ENCODE data around the gene BAIAP2.

BAIAP2 gene

GRCh38 chr17:81056312-81056711 lies 21.4 kb downstream of the BAIAP2 start:
- TF ChIP-seq EZH2phosphoT487 (conservative IDR thresholded peaks at IDR 0.05; ENCODE audit: low read length): no peak
- TF ChIP-seq CTCF (IDR thresholded peaks at IDR 0.05; ENCODE audit: insufficient read depth, low read length, poor library complexity, severe bottlenecking): no peak
- Histone ChIP-seq H3K9me2 (replicated peaks; ENCODE audit: insufficient read depth, low read length) (no peaks in the 10 kb centered on the region), H3F3A (ENCODE audit: insufficient read depth) (no peaks in the 10 kb centered on the region), H4K20me1 (ENCODE audit: low read depth, low read length) (no peaks in the 10 kb centered on the region), H3K9me3 (ENCODE audit: insufficient read depth, low read length) (no peaks in the 10 kb centered on the region), H3K27ac (ENCODE audit: low read depth, low read length) (no peak overlapping the region), H3K4me2 (ENCODE audit: low read depth, low read length, poor library complexity, severe bottlenecking) (no peak overlapping the region), H3K79me2 (ENCODE audit: insufficient read depth, low read length) (no peaks in the 10 kb centered on the region), H3K27me3 (ENCODE audit: low read length) (no peaks in the 10 kb centered on the region), H3K4me3 (ENCODE audit: insufficient read depth, low read length, poor library complexity, severe bottlenecking) (no peak overlapping the region), H3K9ac (ENCODE audit: low read length) (no peak overlapping the region), H3K36me3 (ENCODE audit: low read length) (no peaks in the 10 kb centered on the region), H2AFZ (ENCODE audit: low read depth, low read length, severe bottlenecking) (no peak overlapping the region)

GRCh38 chr17:81057079-81057730 lies 22.3 kb downstream of the BAIAP2 start:
- Histone ChIP-seq H3K36me3 (ENCODE audit: low read length) (no peaks in the 10 kb centered on the region), H2AFZ (ENCODE audit: low read depth, low read length, severe bottlenecking) (no peak overlapping the region), H3K27ac (ENCODE audit: low read depth, low read length) (no peak overlapping the region), H4K20me1 (ENCODE audit: low read depth, low read length) (no peaks in the 10 kb centered on the region), H3K9me3 (ENCODE audit: insufficient read depth, low read length) (no peaks in the 10 kb centered on the region), H3K9me2 (replicated peaks; ENCODE audit: insufficient read depth, low read length) (no peaks in the 10 kb centered on the region), H3K79me2 (ENCODE audit: insufficient read depth, low read length) (no peaks in the 10 kb centered on the region), H3K27me3 (ENCODE audit: low read length) (no peaks in the 10 kb centered on the region), H3F3A (ENCODE audit: insufficient read depth) (no peaks in the 10 kb centered on the region), H3K9ac (ENCODE audit: low read length) (no peak overlapping the region), H3K4me3 (ENCODE audit: insufficient read depth, low read length, poor library complexity, severe bottlenecking) (no peak overlapping the region), H3K4me2 (ENCODE audit: low read depth, low read length, poor library complexity, severe bottlenecking) (no peak overlapping the region)
- no peak for TF ChIP-seq EZH2phosphoT487 (conservative IDR thresholded peaks at IDR 0.05; ENCODE audit: low read length)
- TF ChIP-seq CTCF (IDR thresholded peaks at IDR 0.05; ENCODE audit: insufficient read depth, low read length, poor library complexity, severe bottlenecking): no peak

- no peak overlapping the region for H3K4me2 ChIP-seq (ENCODE audit: low read depth, low read length, poor library complexity, severe bottlenecking)
- TF ChIP-seq CTCF (IDR thresholded peaks at IDR 0.05; ENCODE audit: insufficient read depth, low read length, poor library complexity, severe bottlenecking): no peak
- TF ChIP-seq EZH2phosphoT487 (conservative IDR thresholded peaks at IDR 0.05; ENCODE audit: low read length): no peak
- H3K27me3 ChIP-seq (ENCODE audit: low read length): no peaks in the 10 kb centered on the region
- H3K27ac ChIP-seq (ENCODE audit: low read depth, low read length): no peak overlapping the region
- no peaks in the 10 kb centered on the region for H3K36me3 ChIP-seq (ENCODE audit: low read length)
- no peaks in the 10 kb centered on the region for H3K79me2 ChIP-seq (ENCODE audit: insufficient read depth, low read length)
- H3K9ac ChIP-seq (ENCODE audit: low read length): no peak overlapping the region
- H4K20me1 ChIP-seq (ENCODE audit: low read depth, low read length): no peaks in the 10 kb centered on the region
- no peak overlapping the region for H3K4me3 ChIP-seq (ENCODE audit: insufficient read depth, low read length, poor library complexity, severe bottlenecking)
- H2AFZ ChIP-seq (ENCODE audit: low read depth, low read length, severe bottlenecking): no peak overlapping the region
- no peaks in the 10 kb centered on the region for H3K9me3 ChIP-seq (ENCODE audit: insufficient read depth, low read length)
- no peaks in the 10 kb centered on the region for H3F3A ChIP-seq (ENCODE audit: insufficient read depth)
- H3K9me2 ChIP-seq (replicated peaks; ENCODE audit: insufficient read depth, low read length): no peaks in the 10 kb centered on the region
Measured at GRCh38 chr17:81057777-81058176, 22.8 kb downstream of the BAIAP2 start.

Data from SU-DHL-6 (cell line).